Activated naive CD4-positive, alpha-beta T cell treated with anti-CD3 and anti-CD28 coated beads, Interleukin-2, amount 50 U/mL, for 72 hours (primary cell): Measurements from ENCODE around the gene HIF1A. TPM values are rescaled to one million over a fixed set of nuclear protein-coding genes. Genes with fewer than 3 reads are reported as not detected.
A peak's percentile ranks its signal among the peaks of the same experiment; 100 is the strongest.
"Not testable (repeated sequence)": the region's sequence is repeated elsewhere in the genome, so short reads cannot be mapped to it uniquely, and the experiment has no call there.

Source experiments
- ATAC-seq, 2 donors: fragments of 150-1000 bp; cut with Tn5 transposase; 2 replicates each; pipeline ENCODE4 v1.10.0; 2021; ENCODE audit warnings: mild to moderate bottlenecking in 2 of 2, moderate library complexity in 2 of 2
- DNase-seq, 2 donors: peaks; one replicate each; pipeline ENCODE4 v3.0.0; 2021 to 2022; ENCODE audit warnings: low spot score in 2 of 2
- H3K27ac Mint-ChIP-seq, 2 donors: one replicate each; pipeline ENCODE4 v1.8.0; 2022; ENCODE audit warnings: mild to moderate bottlenecking in 2 of 2, mixed read lengths in 2 of 2
- H3K36me3 Mint-ChIP-seq, 2 donors: one replicate each; pipeline ENCODE4 v1.8.0; 2022; ENCODE audit warnings: mixed read lengths in 2 of 2
- H3K9me3 Mint-ChIP-seq, 2 donors: one replicate each; pipeline ENCODE4 v1.8.0; 2022; ENCODE audit warnings: mixed read lengths in 2 of 2
- total RNA-seq, 2 donors: library from RNA; stranded (reverse); gene quantifications; one replicate each; pipeline ENCODE4 v1.2.3, GENCODE V29; 2022

HIF1A gene
- total RNA-seq, 2 donors from 2014 or later, result 165 to 170 TPM

DNA sequence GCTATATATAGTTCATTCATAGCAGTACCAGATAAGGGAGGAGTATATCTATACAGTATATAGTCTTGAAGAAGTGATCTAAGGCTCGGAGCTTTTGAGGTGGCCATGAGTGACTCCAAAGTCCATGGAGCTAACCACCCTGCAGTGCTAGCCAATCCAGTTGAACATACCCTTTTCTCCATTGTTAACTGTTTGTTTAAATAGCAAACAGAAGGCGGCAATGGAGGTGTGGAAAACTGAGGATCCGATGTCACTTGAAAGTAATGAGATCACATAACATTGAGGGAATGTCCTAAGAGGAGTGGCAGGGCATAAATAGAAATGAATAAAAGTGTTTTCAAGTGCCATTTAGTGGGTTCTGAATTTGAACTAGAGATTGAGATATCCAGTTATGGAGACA lies 54.6 kb downstream of the HIF1A start:
- DNase-seq, result no peak
- Mint-ChIP-seq H3K36me3 (peaks cover 0 to 66% of the 10 kb centered on the region in 2 donors), H3K9me3 (no peaks in the 10 kb centered on the region), H3K27ac (peak overlapping the region in 1 of 2 donors; percentile 95)
- no peak for ATAC-seq

GRCh38 chr14:61750708-61751474 lies 55.6 kb downstream of the HIF1A start:
- ATAC-seq, result peak; percentile 89 to 97
- peaks cover 0 to 56% of the 10 kb centered on the region in 2 donors for H3K36me3 Mint-ChIP-seq
- H3K27ac Mint-ChIP-seq, result peak overlapping the region; percentile 52 to 95
- DNase-seq, result peak; percentile 80 to 84
- H3K9me3 Mint-ChIP-seq, result no peaks in the 10 kb centered on the region

- peak overlapping the region; percentile 52 to 92 for H3K27ac Mint-ChIP-seq
- no peak for ATAC-seq
- no peaks in the 10 kb centered on the region for H3K9me3 Mint-ChIP-seq
- peaks cover 0 to 54% of the 10 kb centered on the region in 2 donors for H3K36me3 Mint-ChIP-seq
- no peak for DNase-seq
Observed at GRCh38 chr14:61751475-61751989, 56.2 kb downstream of the HIF1A start.

- ATAC-seq (no peak), DNase-seq (no peak)
- peaks cover 0 to 46% of the 10 kb centered on the region in 2 donors for H3K36me3 Mint-ChIP-seq
- peak overlapping the region in 1 of 2 donors; percentile 63 for H3K27ac Mint-ChIP-seq
- H3K9me3 Mint-ChIP-seq, result no peaks in the 10 kb centered on the region
Observed at GRCh38 chr14:61752626-61753025, 57.3 kb downstream of the HIF1A start.

DNA sequence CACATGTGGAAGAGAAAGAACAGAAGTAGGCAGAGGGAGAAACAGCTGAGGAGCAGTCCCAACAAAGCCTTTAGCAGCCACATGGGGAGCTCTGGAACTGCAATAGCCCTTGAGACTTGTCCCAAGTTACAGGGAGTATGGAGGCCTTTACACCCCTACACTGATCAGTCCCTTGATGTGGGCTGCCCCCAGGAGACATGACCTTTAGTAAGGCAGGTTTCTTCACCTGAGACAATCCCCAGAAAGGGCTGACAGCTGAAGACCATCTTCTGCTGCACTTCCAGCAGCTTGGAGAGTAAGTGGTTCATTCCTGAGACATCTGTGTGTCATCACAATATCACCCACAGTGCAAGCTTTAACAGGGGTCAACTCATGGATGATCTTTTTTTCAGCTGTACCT lies 58.3 kb downstream of the HIF1A start:
- H3K9me3 Mint-ChIP-seq, result no peaks in the 10 kb centered on the region
- DNase-seq (no peak), ATAC-seq (peak in 1 of 2 donors; percentile 1)
- H3K36me3 Mint-ChIP-seq, result peaks cover 0 to 39% of the 10 kb centered on the region in 2 donors
- peak overlapping the region in 1 of 2 donors; percentile 56 for H3K27ac Mint-ChIP-seq

DNA sequence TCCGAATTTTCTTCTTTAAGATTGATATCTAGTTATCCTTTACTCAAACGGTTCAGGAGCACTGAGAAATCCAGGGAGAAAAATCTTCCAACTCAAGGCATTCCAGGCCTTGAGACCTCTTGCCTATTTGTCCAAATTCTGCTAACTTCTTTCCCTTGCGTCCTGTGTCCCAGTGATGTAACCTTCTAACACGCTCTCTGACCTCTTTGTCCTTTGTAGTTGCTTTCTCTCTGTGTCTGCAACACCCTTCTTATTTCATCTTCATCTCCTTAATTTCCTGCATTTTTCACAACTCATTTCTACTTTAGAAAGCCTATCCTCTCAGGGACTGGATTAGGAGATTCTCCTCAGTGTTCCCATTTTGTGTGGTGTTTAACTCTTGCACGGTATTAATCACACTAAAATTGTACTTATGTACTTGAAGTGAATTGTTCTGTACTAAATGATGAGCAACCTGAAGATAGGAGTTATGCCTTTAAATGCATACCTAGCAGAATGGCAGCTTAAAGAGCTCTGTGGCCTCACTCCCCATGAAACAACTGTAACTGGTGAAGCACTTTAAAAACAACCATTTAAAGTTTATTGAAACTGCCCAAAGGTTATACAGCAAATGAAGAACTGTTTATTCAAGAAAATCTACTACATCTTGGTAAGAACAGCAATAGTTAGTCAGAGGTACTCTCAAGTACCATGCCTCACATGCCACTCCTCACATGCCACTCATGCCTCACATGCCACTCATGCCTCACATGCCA lies 59.5 kb downstream of the HIF1A start:
- H3K9me3 Mint-ChIP-seq, result no peaks in the 10 kb centered on the region
- peaks cover 0 to 27% of the 10 kb centered on the region in 2 donors for H3K36me3 Mint-ChIP-seq
- DNase-seq (no peak), ATAC-seq (no peak)
- H3K27ac Mint-ChIP-seq, result peak overlapping the region in 1 of 2 donors; percentile 0

GRCh38 chr14:61755382-61755742 lies 60.0 kb downstream of the HIF1A start:
- ATAC-seq, H3K9me3 Mint-ChIP-seq, DNase-seq: not testable (repeated sequence)
- Mint-ChIP-seq H3K36me3 (peaks cover 0 to 22% of the 10 kb centered on the region in 2 donors), H3K27ac (peak overlapping the region in 1 of 2 donors; percentile 83)

GRCh38 chr14:61756135-61756534 lies 60.8 kb downstream of the HIF1A start:
- H3K9me3 Mint-ChIP-seq, result no peaks in the 10 kb centered on the region
- no peak for DNase-seq
- peaks cover 0 to 14% of the 10 kb centered on the region in 2 donors for H3K36me3 Mint-ChIP-seq
- H3K27ac Mint-ChIP-seq, result peak overlapping the region in 1 of 2 donors; percentile 83
- peak in 1 of 2 donors; percentile 6 for ATAC-seq

DNA sequence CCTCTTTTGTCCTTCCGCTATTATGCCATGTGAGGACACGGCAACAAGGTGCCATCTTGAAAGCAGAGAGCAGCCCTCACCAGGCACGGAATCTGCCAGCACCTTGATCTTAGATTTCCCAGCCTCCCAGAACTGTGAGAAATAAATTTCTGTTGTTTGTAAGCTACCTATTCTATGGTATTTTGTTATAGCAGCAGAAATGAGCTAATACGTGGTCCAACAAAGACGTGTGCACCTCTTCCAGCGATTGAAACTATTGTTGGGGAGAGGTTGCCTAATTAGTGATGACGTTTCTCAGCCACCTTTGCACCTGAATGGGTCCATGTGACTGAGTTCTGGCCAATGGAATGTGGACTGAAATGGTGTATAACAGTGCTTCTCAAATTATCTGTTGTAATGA lies 64.6 kb downstream of the HIF1A start:
- DNase-seq, result no peak
- Mint-ChIP-seq H3K9me3 (no peaks in the 10 kb centered on the region), H3K36me3 (peaks cover 15% of the 10 kb centered on the region in 2 donors), H3K27ac (no peak overlapping the region)
- ATAC-seq, result no peak

- DNase-seq, result no peak
- ATAC-seq, result peak; percentile 1 to 11
- Mint-ChIP-seq H3K36me3 (peaks cover 15% of the 10 kb centered on the region in 2 donors), H3K27ac (peak overlapping the region; percentile 96 to 100), H3K9me3 (no peaks in the 10 kb centered on the region)
Observed at GRCh38 chr14:61761557-61761956, 66.2 kb downstream of the HIF1A start.

DNA sequence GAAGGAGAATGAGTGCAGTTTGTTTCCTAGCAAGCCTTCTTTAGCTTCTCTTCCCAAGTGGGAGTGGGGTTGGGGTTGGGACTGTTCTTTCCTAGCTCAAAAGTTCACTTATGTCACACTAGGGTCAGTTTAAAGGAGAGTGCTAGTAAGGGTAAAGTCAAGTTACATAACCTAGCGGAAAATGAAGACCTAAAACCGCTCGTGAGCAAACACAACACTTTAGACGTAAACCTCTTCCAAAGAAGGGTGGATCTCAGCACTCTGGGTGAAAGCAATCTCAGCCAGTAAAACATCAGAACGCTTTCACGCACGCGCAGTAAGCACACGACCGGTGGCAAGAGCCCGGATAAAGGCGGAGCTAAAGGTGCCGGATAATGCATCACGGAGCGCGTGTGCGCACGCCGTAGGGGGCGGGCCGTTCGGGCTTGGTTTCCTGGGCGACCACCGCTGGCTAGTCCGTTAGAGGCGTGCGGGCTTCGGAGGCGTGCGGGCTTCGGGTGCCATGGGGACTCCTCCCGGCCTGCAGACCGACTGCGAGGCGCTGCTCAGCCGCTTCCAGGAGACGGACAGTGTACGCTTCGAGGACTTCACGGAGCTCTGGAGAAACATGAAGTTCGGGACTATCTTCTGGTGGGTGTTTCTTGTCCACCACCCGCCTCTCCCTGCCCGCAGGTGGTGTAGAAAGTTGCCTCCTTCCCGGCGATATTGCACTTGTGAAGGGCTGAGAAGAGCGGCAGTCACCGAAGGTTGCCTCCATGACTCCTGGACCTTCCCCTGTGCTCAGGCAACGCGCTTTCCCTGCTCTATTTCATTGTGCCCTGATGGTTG lies 66.9 kb downstream of the HIF1A start, which contains the start of gene SNAPC1:
Gene SNAPC1 (plus strand): TSS at position 462 of the 828 bp plus-strand sequence. CDS start 41 bp downstream, at position 503.
- ATAC-seq, result peak; percentile 94 to 100
- Mint-ChIP-seq H3K36me3 (peaks cover 15% of the 10 kb centered on the region in 2 donors), H3K27ac (peak within 1 kb of the TSS; percentile 96 to 100), H3K9me3 (no peaks in the 10 kb centered on the region)
- DNase-seq, result peak; percentile 95

DNA sequence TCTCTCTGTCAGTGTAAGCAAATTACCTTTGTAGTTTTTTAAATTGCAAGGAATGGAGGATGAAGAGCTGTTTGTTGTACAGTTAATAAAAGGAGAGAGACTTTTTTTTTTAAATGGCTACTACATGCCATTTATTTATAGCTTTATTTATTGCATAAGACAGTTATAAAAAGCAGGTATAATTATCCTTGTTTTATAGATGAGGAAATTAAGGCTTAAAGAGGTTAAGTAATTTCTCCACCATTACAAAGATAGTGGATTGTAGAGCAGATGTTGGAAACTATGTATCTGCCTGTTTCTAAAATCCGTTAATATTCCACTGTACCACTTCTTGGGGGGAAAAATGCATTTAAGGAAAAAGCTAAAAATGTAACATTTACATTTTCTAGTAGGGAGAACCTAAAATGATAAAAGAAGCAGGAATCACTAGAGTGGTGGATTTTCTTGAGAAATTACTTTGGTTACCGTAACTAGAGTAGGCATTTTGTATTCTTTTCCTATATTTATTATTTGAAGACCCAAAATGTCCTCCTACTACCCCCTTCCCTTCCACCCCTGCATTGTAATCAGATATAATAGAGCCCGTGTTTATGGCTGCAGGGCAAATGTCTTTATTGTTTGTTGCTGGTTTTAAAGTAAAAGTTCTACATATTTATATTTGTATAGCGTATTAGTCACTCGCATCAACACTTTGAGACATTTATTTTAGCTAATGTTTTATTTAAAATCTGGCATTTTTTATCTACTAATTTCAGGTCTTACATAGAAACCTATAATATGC lies 69.2 kb downstream of the HIF1A start:
- no peak for DNase-seq
- ATAC-seq, result no peak
- Mint-ChIP-seq H3K27ac (no peak overlapping the region), H3K36me3 (peaks cover 15% of the 10 kb centered on the region in 2 donors), H3K9me3 (no peaks in the 10 kb centered on the region)

GRCh38 chr14:61765225-61765943 lies 70.1 kb downstream of the HIF1A start:
- peak overlapping the region in 1 of 2 donors; percentile 25 for H3K27ac Mint-ChIP-seq
- H3K9me3 Mint-ChIP-seq, result no peaks in the 10 kb centered on the region
- ATAC-seq (no peak), DNase-seq (no peak)
- H3K36me3 Mint-ChIP-seq, result peaks cover 15% of the 10 kb centered on the region in 2 donors

- DNase-seq (no peak), ATAC-seq (no peak)
- H3K27ac Mint-ChIP-seq, result peak overlapping the region in 1 of 2 donors; percentile 32
- H3K36me3 Mint-ChIP-seq, result peaks cover 15% of the 10 kb centered on the region in 2 donors
- no peaks in the 10 kb centered on the region for H3K9me3 Mint-ChIP-seq
Observed at GRCh38 chr14:61766151-61766550, 70.8 kb downstream of the HIF1A start.

GRCh38 chr14:61768240-61768639 lies 72.9 kb downstream of the HIF1A start:
- Mint-ChIP-seq H3K27ac (no peak overlapping the region), H3K36me3 (peaks cover 11 to 13% of the 10 kb centered on the region in 2 donors), H3K9me3 (no peaks in the 10 kb centered on the region)
- DNase-seq (no peak), ATAC-seq (no peak)
